ENCODE data around the gene RFNG.

Gene RFNG

DNA sequence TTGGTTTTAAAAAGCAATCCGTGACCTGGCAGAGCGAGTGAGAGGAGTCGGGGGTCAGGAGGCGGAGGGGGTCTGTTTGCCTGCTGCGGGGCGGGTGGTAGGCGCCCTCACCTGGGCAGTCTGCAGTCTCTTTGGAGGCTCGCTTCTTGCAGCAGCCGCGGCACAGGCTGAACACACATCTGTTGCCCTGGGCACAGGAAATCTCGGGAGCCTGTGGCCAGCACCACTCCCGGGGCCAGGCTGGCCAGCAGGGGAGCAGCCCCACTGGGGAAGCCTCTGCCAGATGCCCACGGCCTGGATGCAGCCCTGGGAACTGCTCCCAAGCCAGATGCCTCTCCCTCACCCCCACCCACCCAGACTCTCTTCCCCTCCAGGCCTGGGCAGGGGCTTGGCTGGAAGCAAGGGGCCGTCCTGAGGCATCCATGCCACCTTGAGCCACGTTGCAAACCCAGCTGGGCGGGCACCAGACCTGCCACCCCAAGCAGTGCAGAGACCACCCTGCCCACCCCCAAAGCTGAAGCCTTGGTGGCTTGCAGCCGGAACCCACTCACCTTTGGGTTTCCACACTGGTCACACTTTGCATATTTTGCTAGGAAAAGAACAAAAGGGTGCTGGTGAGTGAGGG lies 6.7 kb upstream of the RFNG start:
- no peak for DNase-seq (ENCODE audit: low spot score)

- DNase-seq (ENCODE audit: low spot score), result no peak
These were observed 5.4 kb upstream of the RFNG start for GRCh38 chr17:82056729-82057621.

DNA sequence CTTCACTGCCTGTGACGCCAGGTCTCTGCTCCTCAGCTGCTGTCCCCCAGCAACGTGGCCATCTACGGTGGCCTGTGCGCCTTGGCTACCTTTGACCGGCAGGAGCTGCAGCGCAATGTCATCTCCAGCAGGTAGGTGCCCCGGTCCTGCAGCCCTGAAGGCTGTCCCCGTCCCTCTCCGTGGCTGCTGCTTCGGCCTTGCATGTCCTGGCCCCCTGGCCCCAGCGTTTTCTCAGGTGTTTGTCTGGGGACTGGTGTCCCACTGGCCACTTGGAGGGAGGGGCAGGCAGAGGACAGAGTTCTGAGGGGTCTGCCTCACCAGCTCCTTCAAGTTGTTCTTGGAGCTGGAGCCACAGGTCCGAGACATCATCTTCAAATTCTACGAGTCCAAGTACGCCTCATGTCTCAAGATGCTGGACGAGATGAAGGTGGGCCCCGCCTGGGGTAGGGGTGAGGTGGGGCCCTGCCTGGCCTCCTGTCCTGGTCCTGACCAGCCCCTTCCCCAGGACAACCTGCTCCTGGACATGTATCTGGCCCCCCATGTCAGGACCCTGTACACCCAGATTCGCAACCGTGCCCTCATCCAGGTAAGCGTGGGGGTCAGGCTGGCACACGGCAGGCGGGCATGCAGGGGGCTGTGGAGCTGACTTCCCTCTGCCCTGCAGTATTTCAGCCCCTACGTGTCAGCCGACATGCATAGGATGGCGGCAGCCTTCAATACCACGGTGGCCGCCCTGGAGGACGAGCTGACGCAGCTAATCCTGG lies 4.5 kb upstream of the RFNG start:
- DNase-seq (ENCODE audit: low spot score), result no peak

- no peak for DNase-seq (ENCODE audit: low spot score)
These were observed 3.7 kb upstream of the RFNG start for GRCh38 chr17:82055023-82055964.

DNA sequence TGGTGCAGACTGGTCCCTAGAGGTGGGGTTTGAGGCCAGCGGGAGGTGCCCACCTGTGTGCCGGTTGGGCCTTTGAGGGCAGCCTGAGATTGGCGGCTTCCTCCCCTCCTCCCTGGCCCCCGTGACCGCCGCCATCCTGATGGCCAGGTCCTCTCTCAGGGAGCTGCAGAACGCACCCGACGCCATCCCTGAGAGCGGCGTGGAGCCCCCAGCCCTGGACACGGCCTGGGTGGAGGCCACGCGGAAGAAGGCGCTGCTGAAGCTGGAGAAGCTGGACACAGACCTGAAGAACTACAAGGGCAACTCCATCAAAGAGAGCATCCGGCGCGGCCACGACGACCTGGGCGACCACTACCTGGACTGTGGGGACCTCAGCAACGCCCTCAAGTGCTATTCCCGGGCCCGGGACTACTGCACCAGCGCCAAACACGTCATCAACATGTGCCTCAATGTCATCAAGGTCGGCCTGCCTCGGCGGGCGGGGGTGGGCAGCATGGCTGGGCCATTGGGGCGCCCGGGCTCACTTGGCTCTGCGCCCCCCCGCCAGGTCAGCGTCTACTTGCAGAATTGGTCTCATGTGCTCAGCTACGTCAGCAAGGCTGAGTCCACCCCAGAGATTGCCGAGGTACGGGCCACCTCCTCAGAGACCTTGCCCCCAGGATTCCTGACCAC lies 2.9 kb upstream of the RFNG start:
- DNase-seq (ENCODE audit: low spot score), result no peak

GRCh38 chr17:82053556-82054263 lies 2.1 kb upstream of the RFNG start:
- DNase-seq (ENCODE audit: low spot score), result no peak

DNA sequence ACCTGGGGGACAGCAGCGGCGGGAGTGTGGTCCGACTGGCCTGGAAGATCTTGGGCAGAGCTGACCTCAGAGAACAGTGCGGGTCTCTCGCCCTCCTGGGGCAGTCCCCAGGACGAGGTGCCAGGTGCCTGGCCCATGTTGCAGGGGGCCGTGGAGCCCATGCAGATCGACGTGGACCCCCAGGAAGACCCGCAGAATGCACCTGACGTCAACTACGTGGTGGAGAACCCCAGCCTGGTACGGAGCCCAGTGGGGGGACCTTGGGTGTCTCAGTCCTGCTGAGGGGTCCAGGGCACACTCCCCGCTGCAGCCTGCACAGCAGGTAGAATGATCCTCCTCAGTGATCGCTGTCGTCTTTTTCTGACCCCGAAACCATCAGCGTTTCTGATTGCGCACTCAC lies 1.5 kb upstream of the RFNG start:
- no peak for DNase-seq (ENCODE audit: low spot score)

DNA sequence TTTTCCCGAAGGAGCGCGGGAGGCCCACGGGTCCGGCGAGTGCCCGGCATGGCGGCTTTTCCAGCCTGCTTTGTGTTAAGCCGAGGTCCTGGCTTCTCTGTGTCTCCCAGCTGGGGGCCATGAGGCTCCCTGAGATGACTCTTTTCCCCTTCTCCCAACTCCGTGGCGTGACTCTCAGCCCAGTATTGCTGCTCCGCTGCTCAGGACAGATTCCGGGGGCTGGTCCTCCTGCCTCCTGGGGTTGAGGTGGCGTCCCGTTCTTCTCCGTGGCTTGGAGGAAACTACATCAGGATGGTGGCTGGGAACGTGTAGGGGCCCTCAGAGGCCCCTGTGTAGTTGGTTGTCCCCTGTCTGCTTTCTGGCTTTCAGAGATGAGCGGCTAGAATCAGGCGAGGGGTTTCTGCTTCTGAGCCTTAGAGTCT lies 1.0 kb upstream of the RFNG start:
- DNase-seq (ENCODE audit: low spot score), result no peak

DNA sequence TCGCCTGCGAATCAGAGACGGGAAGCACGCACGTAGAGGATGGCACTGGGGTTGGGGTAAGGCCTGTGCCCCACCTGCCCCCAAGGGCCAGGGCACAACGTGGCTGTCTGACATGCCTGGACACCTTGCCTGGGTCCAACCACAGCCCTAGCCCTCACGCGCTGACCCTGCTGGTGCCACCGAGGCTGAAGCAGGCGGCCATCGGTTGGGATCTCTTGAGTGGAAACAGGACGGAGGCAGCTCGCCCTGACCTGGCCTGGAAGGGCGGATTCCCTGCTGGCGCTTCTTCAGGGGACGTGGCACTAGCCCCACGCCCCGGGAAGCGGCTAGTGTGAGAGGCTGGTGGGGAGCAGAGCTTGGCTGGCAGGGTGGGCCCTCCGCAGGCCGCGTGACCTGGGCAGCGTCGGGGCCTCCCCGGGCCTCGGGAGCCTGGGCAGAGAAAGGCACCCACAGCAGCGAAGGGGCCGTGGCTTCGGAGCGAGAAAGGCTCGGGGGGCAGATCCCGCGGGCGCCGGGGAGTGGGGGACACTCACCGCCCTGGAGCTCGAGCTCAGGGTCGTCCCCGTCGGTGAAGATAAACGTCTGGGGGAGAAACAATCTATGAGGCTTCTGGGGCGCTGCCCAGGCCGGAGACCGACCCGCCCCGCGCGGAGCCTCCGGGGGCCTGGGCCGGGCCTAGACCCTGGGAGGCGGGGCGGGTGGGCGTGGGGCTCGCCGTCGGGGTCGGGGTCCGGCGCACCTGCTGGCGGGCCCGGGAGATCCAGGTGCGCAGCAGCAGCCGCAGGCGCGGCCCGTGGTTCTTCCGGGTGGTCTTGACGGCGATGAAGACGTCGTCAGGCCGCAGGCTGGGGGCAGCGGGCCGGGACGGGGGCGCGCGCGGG lies 610 bp downstream of the RFNG start:
- no peak for DNase-seq (ENCODE audit: low spot score)

DNA sequence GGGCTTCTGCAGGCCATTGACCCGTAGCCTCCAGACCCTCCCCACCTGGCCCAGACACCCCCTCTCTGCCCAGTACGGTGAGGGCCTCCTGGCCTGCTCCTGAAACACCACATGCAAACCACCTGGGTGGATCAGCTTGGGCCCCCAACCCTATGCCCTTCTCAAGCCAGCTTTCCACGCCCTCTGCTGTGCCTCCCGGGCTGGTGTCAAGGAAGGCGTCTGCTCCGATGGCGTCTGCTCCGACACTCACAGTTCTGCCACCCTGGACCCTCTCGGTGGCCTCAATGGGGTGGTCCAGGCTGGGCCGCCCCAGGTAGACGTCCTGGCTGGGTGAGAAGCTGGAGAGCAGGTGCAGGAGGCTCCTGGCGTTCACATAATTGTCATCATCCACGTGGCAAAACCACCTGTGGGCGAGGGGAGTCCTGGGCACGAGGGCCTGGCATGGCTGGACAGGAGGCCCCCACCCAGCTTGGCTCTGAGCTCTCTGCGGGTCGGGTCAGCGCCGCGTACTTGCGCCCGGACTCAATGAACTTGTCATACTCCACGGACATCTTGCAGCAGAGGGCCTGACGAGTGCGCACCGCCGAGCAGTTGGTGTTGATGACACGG lies 1.4 kb downstream of the RFNG start:
- DNase-seq (ENCODE audit: low spot score), result no peak

- DNase-seq (ENCODE audit: low spot score), result no peak
These were observed 2.1 kb downstream of the RFNG start for GRCh38 chr17:82049521-82049971.

DNA sequence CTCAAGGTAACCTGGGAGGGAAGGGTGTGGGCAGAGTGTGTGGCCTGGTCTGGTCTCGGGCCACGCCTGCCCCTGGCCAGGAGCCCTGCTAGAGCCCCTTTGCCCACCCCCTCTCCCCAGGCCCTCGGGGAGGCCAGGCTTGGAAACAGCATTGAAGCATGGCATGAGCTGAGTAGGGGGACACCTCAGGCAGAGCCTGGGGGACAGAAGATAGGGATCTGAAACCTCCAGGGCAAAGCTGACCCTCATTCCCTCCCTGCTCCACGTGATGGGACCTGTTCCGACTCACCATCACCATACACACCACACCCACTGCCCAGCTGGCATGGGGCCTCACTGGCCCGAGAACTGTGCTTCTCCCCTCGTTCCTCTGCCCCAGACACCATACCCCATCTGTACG lies 2.5 kb downstream of the RFNG start:
- no peak for DNase-seq (ENCODE audit: low spot score)

DNA sequence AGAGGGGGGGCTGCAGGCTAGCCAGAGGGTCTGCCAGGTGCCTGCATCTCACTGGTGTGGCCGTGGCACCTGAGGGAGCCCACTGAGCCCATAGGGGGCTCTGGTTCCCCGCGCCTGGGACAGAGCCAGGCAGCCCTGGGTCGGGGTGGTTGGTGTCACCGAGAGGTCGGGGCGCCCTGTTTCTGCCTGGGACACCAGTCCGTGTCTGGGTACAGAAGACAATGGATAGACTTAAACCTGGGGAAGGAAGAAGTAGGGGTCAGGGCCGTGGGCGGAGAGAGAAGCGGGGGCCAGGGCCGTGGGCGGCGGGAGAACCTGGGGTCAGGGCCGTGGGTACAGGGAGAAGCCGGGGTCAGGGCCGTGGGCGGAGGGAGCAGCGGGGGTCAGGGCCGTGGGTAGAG lies 3.0 kb downstream of the RFNG start:
- DNase-seq (ENCODE audit: low spot score), result no peak

DNA sequence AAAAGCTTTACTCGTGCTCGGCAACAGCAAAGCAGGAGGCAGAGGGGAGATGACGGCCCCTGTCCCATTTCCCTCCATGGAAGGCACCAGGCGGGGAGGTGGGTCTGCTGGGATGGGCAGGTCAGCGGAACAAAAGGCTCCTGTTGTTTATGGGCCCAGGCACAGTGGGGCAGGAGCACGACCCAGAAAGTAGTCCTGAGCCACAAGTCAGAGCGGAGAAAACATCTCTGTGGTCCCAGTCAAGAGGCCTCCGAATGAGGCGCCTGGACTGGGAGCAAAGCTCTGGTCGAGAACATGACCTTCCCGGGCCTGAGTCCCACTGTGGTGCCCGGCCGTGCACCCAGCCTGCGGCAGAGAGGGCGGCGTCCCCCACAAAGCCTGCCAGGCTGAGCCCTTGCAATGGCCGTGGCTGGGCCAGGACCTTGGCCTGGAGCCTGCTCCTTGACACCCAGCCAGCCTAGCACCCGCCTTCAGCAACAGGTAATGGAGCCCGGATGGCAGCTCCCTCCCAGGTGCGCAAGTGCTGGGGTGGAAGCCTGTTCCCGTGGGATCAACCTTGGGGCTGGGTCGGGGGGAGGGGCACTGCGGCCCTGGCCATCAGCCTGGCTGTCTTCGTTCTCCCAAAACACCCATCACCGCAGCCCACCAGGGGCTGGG lies 3.6 kb downstream of the RFNG start:
- no peak for DNase-seq (ENCODE audit: low spot score)

DNA sequence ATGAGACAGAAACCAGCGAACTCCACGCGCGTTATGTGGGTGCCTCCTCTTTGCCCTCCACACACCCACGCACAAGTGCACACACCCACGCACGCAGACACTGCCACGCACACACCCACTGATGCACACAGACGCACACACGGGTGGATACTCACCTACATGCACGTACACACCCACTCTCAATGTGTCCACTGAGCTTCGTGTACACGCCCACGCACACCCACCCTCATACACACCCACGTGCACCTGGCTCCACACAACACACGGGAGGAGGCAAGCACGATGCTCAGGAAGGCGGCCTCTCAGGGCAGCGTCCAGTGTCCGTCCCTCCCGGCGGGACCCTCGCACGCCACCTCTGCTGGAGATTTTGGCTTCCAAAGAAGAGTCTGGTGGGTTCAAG lies 4.2 kb downstream of the RFNG start:
- DNase-seq (ENCODE audit: low spot score), result no peak

DNA sequence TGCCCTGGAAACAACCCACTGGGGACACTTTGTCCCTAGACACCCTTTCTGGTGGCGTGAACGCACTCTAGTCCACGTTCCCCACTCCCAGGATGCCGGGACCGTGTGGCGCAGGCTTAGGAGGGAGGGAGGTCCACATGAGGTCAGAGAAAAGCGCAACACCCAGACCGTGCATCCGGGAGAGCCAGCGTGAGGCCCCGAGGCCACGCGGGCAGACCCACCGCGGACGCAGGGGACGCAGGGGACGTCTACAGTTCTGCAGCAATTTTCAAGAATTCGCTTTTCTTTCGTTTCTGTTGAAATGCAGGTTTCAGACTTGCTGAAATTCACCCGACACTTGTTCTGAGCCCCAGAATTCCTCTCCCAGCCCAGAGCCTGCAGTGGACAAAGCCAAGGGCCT lies 4.7 kb downstream of the RFNG start:
- no peak for DNase-seq (ENCODE audit: low spot score)

DNA sequence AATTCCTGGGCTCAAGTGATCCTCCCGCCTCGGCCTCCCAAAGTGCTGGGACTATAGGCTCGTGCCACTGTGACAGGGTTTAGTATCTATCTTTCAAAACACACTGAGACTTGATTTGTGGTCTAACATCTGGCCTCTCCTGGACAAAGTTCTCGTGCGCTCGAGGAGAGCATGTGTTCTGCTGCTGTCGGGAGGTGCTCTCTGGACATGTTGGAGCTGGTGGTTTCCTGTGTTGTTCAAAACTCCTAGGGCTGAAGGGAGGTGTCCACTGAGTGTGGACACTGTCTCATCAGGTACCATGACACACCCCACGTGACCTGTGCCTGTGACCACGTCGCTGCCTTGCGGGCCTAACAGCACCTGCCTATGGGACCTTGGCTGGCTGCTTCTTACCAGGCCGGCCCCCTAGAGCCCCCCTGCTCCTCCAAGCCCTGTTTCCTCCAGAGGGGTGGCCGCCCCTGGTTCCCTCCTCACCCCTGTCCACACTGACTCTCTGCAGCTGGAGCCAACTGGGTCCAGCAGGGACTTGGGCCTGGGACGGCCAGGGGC lies 5.6 kb downstream of the RFNG start:
- no peak for DNase-seq (ENCODE audit: low spot score)

DNA sequence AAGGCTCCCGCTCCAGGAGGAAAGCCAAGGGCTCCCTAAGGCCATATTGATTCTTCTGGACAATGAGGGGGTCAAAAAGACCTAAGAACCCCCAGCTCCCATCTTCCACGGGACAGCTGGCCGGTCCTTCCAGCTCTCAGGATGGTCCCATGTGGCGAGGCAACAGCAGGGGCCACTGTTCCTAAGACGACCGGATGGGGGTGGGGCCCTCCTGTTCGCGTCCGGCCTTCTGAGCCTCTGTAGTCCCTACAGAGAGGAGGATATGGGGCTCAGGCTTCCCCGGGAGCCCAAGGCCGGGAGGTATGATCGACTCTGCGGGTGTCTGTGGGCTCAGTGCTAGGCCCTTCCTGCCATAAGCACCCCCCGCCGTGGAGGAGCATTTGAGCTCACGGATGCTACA lies 8.1 kb downstream of the RFNG start:
- DNase-seq (ENCODE audit: low spot score), result no peak
